ENCODE data around the gene SORCS2.

The SORCS2 gene

DNA sequence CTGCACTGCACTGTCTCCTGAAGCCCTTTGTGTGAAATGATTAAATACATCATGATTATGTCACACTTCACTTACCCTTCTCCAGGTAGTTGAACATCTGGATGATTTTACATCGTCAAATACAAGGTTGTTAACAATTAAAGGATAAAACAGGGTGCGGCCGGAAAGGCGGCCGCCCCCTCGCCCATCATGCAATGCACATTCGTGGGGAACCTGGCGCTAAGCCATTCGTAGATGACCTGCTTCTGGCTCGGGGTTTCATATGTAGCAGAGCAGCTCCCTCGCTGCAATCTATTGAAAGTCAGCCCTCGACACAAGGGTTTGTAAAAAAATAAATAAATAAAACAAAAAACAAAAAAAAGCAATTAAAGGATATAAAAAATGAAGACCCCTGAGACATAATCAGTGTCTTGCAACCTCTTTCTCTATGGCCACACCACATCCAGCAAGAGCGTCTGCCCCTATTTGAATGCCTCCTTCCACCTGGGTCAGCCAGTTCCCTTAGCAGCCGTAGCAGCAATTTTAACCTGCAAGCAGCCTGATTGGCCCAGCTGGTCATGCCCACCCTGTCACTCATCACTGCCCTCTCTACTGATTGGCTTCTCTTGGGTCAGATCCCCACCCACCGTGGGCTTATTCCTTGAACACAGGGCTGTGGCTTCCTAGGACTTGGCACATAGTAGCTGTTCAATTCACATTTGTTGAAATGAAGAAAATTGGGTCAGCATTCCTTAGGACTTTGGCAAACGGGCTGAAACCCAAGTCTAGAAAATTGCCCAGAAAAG is 390.2 kb downstream of the SORCS2 start:
- peaks cover 0 to 3% of the 10 kb centered on the region in 2 donors for H3K27me3 ChIP-seq (ENCODE audit: control insufficient read depth in 1 of 2, insufficient read depth in 2 of 2, low read length in 2 of 2)
- no peak overlapping the region for H3K4me3 ChIP-seq (ENCODE audit: low read length in 2 of 2)
- no peak overlapping the region for H3K27ac ChIP-seq (ENCODE audit: low read length)
- H3K36me3 ChIP-seq (ENCODE audit: control insufficient read depth in 2 of 2, insufficient read depth in 2 of 2, low read length in 2 of 2), result no peaks in the 10 kb centered on the region
- H3K9ac ChIP-seq (ENCODE audit: low read length in 2 of 2), result no peak overlapping the region
- H3K9me3 ChIP-seq (ENCODE audit: control insufficient read depth in 2 of 2, low read length in 2 of 2), result peaks cover 15 to 19% of the 10 kb centered on the region in 2 donors
- no peaks in the 10 kb centered on the region for H3K4me1 ChIP-seq (ENCODE audit: control insufficient read depth, insufficient read depth, low read length)

DNA sequence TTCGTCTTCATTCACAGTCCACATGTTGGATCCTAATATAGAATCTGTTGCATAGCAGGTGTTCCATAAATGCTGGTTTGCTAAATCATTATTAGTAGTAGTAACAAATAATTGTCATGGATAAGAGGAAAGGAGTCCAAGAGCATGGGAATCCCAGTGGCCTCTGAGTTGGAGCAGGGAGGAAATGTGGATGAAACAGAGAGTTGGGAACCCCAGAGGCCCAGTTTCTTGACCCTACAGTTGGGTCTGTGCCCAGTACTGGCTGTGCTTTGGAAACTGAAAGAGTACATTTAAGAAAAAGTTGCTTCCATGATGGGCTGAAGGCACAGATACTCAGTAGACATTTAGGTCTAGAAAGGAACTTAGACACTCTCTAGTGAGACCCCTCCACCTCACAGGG is 391.8 kb downstream of the SORCS2 start:
- Histone ChIP-seq H3K4me1 (ENCODE audit: control insufficient read depth, insufficient read depth, low read length) (no peaks in the 10 kb centered on the region), H3K4me3 (ENCODE audit: low read length in 2 of 2) (no peak overlapping the region), H3K27ac (ENCODE audit: low read length) (no peak overlapping the region), H3K36me3 (ENCODE audit: control insufficient read depth in 2 of 2, insufficient read depth in 2 of 2, low read length in 2 of 2) (no peaks in the 10 kb centered on the region), H3K9ac (ENCODE audit: low read length in 2 of 2) (no peak overlapping the region), H3K9me3 (ENCODE audit: control insufficient read depth in 2 of 2, low read length in 2 of 2) (peaks cover 4 to 6% of the 10 kb centered on the region in 2 donors), H3K27me3 (ENCODE audit: control insufficient read depth in 1 of 2, insufficient read depth in 2 of 2, low read length in 2 of 2) (peaks cover 0 to 3% of the 10 kb centered on the region in 2 donors)

DNA sequence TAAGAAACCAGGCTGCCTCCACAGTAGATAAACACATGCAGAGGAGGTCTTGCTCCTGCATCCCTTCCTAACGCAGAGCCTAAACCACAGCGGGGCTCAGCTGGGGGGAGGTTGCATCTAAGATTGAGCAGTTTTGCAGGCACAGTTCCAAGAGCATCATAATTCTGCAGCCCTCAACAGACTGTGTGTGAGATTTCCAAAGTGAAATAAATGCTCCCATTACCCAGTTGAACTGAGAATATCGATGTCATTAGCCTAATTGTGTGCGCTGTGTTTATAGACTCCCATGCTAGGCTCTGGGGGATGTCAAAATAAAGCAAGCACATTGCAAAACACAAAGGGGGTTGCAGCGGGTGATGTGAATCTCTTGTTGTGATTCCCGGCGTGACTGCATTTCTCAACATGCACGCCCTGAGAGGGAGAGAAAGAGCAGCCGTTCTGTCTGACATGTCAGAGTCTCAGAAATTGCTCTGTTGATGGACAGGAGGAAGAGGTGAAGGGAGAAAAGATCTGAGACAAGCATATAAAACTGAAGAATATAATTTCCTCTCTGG is 392.3 kb downstream of the SORCS2 start:
- Histone ChIP-seq H3K4me3 (ENCODE audit: low read length in 2 of 2) (no peak overlapping the region), H3K27ac (ENCODE audit: low read length) (no peak overlapping the region), H3K9me3 (ENCODE audit: control insufficient read depth in 2 of 2, low read length in 2 of 2) (peaks cover 0 to 2% of the 10 kb centered on the region in 2 donors), H3K4me1 (ENCODE audit: control insufficient read depth, insufficient read depth, low read length) (no peaks in the 10 kb centered on the region), H3K36me3 (ENCODE audit: control insufficient read depth in 2 of 2, insufficient read depth in 2 of 2, low read length in 2 of 2) (no peaks in the 10 kb centered on the region), H3K9ac (ENCODE audit: low read length in 2 of 2) (no peak overlapping the region), H3K27me3 (ENCODE audit: control insufficient read depth in 1 of 2, insufficient read depth in 2 of 2, low read length in 2 of 2) (peaks cover 0 to 3% of the 10 kb centered on the region in 2 donors)

DNA sequence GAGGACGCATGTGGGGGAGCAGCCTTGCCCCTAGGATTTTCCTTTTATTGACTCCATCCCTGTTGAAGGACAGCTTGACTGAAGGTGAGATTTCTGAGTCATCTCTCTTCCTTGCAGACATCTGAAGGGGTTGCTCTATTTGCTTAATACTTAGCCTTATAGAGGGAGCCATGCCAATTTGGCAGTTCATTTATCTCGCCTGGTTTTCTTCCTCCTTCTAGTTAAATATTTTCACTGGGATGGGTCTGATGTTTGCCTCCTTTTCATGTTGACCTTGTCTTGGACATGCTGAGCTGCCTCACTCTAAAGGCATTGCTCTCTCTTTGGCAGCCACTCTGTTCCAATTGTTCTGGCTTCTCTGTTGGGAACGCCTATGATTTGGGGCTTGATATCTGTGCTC is 393.4 kb downstream of the SORCS2 start:
- Histone ChIP-seq H3K9ac (ENCODE audit: low read length in 2 of 2) (no peak overlapping the region), H3K27me3 (ENCODE audit: control insufficient read depth in 1 of 2, insufficient read depth in 2 of 2, low read length in 2 of 2) (peaks cover 0 to 3% of the 10 kb centered on the region in 2 donors), H3K27ac (ENCODE audit: low read length) (no peak overlapping the region), H3K9me3 (ENCODE audit: control insufficient read depth in 2 of 2, low read length in 2 of 2) (no peaks in the 10 kb centered on the region), H3K4me3 (ENCODE audit: low read length in 2 of 2) (no peak overlapping the region), H3K4me1 (ENCODE audit: control insufficient read depth, insufficient read depth, low read length) (no peaks in the 10 kb centered on the region), H3K36me3 (ENCODE audit: control insufficient read depth in 2 of 2, insufficient read depth in 2 of 2, low read length in 2 of 2) (no peaks in the 10 kb centered on the region)

DNA sequence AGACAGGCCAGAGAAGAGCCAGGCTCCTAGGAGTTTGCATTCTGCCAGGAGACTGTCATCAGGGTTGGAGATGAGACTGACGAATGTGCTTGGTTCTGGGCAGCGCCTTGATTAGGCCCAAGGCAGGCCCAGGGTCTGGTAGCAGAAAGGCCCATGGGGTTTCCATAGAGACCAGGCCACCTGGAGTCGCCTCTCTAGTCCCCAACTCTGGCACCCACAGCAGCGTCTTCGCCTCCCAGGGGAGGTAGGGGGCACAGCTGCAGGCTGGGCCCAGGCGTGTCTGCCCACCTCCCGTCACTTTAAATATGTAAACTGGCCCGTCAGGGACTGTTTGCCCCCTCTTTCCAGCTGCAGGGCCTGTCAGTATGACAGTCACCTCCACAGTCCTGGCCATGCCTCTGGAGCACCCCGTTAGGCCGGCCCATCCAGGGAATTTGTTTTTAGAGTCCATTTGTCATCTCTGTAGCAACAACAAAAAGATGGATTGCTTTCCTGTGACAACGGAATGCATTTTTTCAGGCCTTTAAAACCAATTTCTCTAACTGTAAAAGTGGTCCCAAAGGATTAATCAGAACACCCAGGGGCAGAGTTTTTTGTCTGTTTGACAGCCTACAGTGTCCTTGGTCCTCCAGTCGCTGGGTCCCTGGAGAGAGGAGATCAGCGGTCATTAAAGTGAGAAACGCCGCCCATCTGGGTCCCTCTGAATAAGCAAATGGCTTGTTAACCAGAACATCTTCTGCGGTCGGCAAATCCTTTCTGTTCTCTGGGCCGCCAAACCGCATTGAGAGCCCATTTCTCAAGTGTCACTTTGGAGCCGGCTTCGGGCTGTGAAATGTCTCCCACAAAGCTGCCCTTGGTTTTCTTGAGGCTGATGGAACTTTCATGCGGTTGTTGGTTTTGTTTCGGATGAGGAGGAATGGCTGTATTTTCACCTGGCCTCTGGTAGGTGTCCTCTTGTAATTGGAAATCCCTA is 395.4 kb downstream of the SORCS2 start:
- Histone ChIP-seq H3K27ac (ENCODE audit: low read length) (no peak overlapping the region), H3K36me3 (ENCODE audit: control insufficient read depth in 2 of 2, insufficient read depth in 2 of 2, low read length in 2 of 2) (no peaks in the 10 kb centered on the region), H3K27me3 (ENCODE audit: control insufficient read depth in 1 of 2, insufficient read depth in 2 of 2, low read length in 2 of 2) (peaks cover 0 to 3% of the 10 kb centered on the region in 2 donors), H3K4me3 (ENCODE audit: low read length in 2 of 2) (no peak overlapping the region), H3K4me1 (ENCODE audit: control insufficient read depth, insufficient read depth, low read length) (no peaks in the 10 kb centered on the region), H3K9me3 (ENCODE audit: control insufficient read depth in 2 of 2, low read length in 2 of 2) (peaks cover 0 to 4% of the 10 kb centered on the region in 2 donors), H3K9ac (ENCODE audit: low read length in 2 of 2) (no peak overlapping the region)

DNA sequence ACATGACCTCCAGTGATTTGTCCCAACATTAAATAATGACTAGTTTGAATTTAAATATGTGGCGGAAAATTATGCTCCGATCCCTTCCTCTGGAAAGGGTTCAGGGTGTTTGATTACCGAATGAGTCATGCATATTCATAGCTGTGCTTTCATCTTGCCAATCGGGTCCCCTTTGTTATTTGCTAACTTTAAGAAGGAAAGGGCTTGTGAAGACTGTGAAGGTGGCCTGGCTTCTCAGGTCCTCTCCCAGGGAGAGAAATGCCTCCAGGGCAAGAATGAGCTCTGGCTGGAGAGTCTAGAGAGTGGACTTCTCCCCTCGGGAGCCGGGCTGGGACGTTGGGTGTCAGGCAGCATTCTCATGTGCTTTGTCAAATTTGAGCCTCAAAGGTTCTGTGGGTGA is 397.9 kb downstream of the SORCS2 start:
- Histone ChIP-seq H3K4me1 (ENCODE audit: control insufficient read depth, insufficient read depth, low read length) (no peaks in the 10 kb centered on the region), H3K9ac (ENCODE audit: low read length in 2 of 2) (no peak overlapping the region), H3K27me3 (ENCODE audit: control insufficient read depth in 1 of 2, insufficient read depth in 2 of 2, low read length in 2 of 2) (peaks cover 0 to 3% of the 10 kb centered on the region in 2 donors)

DNA sequence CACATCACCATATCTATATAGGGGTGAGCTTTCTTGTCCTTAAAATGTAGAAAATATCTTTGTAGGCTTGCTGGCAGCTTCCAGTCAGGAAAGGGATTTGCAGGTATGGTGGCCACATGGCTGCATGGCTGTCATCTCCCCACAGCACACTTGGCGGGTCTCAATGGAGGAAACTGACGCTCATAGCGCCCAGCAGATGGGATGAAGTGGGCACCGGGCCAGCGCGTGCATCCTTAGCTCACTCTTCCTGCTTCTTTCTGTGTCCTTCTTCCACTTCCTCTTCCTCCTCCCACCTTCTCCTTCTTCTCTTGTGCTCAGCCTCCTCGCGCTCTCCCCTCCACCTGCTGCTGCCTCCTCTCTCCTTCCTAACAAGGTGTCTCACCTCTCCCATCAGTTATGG is 398.6 kb downstream of the SORCS2 start:
- H3K27me3 ChIP-seq (ENCODE audit: control insufficient read depth in 1 of 2, insufficient read depth in 2 of 2, low read length in 2 of 2), result peaks cover 0 to 3% of the 10 kb centered on the region in 2 donors
- H3K9me3 ChIP-seq (ENCODE audit: control insufficient read depth in 2 of 2, low read length in 2 of 2), result peaks cover 0 to 4% of the 10 kb centered on the region in 2 donors
- no peak overlapping the region for H3K27ac ChIP-seq (ENCODE audit: low read length)
- no peak overlapping the region for H3K4me3 ChIP-seq (ENCODE audit: low read length in 2 of 2)
- H3K36me3 ChIP-seq (ENCODE audit: control insufficient read depth in 2 of 2, insufficient read depth in 2 of 2, low read length in 2 of 2), result no peaks in the 10 kb centered on the region
- H3K4me1 ChIP-seq (ENCODE audit: control insufficient read depth, insufficient read depth, low read length), result no peaks in the 10 kb centered on the region
- no peak overlapping the region for H3K9ac ChIP-seq (ENCODE audit: low read length in 2 of 2)

More for the DNA sequence above, 397.9 kb downstream of the SORCS2 start:
- Histone ChIP-seq H3K36me3 (ENCODE audit: control insufficient read depth in 2 of 2, insufficient read depth in 2 of 2, low read length in 2 of 2) (no peaks in the 10 kb centered on the region), H3K4me3 (ENCODE audit: low read length in 2 of 2) (no peak overlapping the region), H3K9me3 (ENCODE audit: control insufficient read depth in 2 of 2, low read length in 2 of 2) (peaks cover 0 to 4% of the 10 kb centered on the region in 2 donors), H3K27ac (ENCODE audit: low read length) (no peak overlapping the region)

DNA sequence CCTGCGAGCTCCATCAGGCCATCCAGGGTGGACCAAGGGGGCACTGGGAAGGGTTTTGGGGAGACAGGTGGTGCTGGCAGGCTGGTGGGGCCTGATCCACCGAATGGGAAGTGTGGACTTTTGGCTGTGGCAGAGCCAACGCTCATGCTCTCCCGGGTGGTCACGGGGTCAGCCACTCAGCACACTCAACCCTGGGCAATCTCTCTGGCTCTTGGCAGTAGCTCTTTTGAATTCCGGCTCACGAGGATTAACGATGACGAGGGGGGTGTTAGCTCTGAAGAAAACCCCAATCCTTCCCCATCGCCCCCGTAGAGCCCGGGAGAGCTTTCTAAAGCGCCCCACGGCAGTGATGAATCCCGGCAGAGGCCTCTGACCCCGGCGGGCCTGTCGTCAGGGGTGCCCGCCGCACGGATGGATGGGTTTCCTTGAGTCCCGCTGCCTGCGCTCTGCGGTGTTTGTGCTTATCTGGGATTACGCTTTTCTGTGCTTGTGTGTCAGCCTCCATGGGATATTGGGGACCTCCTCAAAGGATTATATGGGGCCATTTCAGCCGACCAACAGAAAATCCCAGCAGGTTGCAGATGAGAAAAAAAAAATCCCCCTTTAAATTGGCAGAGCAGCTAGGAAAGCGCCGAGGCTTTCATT is 399.2 kb downstream of the SORCS2 start:
- H3K9ac ChIP-seq (ENCODE audit: low read length in 2 of 2), result no peak overlapping the region
- no peak overlapping the region for H3K27ac ChIP-seq (ENCODE audit: low read length)
- no peaks in the 10 kb centered on the region for H3K4me1 ChIP-seq (ENCODE audit: control insufficient read depth, insufficient read depth, low read length)
- H3K36me3 ChIP-seq (ENCODE audit: control insufficient read depth in 2 of 2, insufficient read depth in 2 of 2, low read length in 2 of 2), result no peaks in the 10 kb centered on the region
- H3K9me3 ChIP-seq (ENCODE audit: control insufficient read depth in 2 of 2, low read length in 2 of 2), result peaks cover 0 to 4% of the 10 kb centered on the region in 2 donors
- H3K4me3 ChIP-seq (ENCODE audit: low read length in 2 of 2), result no peak overlapping the region
- H3K27me3 ChIP-seq (ENCODE audit: control insufficient read depth in 1 of 2, insufficient read depth in 2 of 2, low read length in 2 of 2), result peaks cover 0 to 4% of the 10 kb centered on the region in 2 donors

DNA sequence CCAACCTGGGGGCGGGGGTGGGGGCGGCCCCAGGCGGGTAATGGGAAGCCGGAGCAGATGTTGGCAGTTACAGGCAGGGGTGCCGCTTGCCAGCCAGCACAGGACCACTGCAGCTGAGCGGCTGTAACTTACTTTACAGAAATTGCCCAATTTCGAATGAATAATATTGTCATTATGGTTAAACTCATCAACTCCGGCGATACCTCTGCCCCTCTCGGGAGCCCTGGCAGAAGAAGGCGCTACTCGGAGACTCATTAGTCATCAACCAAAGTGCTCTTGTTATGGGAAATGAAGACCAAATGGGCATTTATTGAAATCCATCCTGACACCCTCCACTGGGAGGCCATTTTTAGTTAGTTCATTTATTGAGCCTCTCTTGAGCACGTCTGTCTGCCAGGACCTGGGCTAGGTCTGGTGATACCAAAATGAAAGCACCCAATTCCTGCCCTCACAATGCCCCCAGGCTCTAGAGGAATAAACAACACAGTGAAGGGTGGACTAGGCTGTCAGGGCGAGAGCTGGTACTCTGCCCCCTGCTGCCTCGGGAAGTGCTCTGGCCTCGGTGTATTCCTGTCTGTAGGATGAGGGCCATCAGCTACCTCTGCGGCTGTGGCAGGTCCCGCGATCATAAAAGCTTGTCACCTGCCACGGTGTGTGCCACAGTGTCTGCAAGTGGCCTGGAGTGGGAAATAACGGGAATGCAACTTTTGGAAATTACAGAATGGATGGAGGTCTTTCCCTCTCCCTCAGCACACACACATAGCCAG is 401.5 kb downstream of the SORCS2 start:
- H3K27ac ChIP-seq (ENCODE audit: low read length), result no peak overlapping the region
- H3K27me3 ChIP-seq (ENCODE audit: control insufficient read depth in 1 of 2, insufficient read depth in 2 of 2, low read length in 2 of 2), result peaks cover 0 to 2% of the 10 kb centered on the region in 2 donors
- H3K9me3 ChIP-seq (ENCODE audit: control insufficient read depth in 2 of 2, low read length in 2 of 2), result peaks cover 0 to 4% of the 10 kb centered on the region in 2 donors
- H3K4me3 ChIP-seq (ENCODE audit: low read length in 2 of 2), result no peak overlapping the region
- no peak overlapping the region for H3K9ac ChIP-seq (ENCODE audit: low read length in 2 of 2)
- no peaks in the 10 kb centered on the region for H3K36me3 ChIP-seq (ENCODE audit: control insufficient read depth in 2 of 2, insufficient read depth in 2 of 2, low read length in 2 of 2)
- H3K4me1 ChIP-seq (ENCODE audit: control insufficient read depth, insufficient read depth, low read length), result no peaks in the 10 kb centered on the region

All from stomach smooth muscle (tissue), 2 donors.